Testis (tissue), 5 donors: ENCODE measurements around the gene NOS1AP. TPM values are rescaled to one million over a fixed set of nuclear protein-coding genes. Genes with fewer than 3 reads are reported as not detected.

Experiments used
- DNase-seq: peaks from one replicate; pipeline ENCODE4 v3.0.0-alpha.2; 2019
- H3K27ac ChIP-seq, 2 donors: fragments of 200-600 bp; sonication (generic); one replicate each; pipeline ENCODE4 v1.5.1; 2019
- H3K27me3 ChIP-seq: fragments of 200-600 bp; sonication (generic); one replicate; pipeline ENCODE4 v1.5.1; 2019
- H3K36me3 ChIP-seq: fragments of 200-600 bp; sonication (generic); one replicate; pipeline ENCODE4 v1.5.1; 2017; ENCODE audit warnings: low read depth; ENCODE audit errors: missing control alignments
- H3K4me1 ChIP-seq: fragments of 200-600 bp; sonication (generic); one replicate; pipeline ENCODE4 v1.5.1; 2019
- H3K4me3 ChIP-seq, 2 donors: fragments of 200-600 bp; sonication (generic); one replicate each; pipeline ENCODE4 v1.5.1; 2017 to 2019
- H3K9me3 ChIP-seq: fragments of 200-600 bp; sonication (generic); one replicate; pipeline ENCODE4 v1.5.1; 2017
- POLR2A ChIP-seq: fragments of 450-650 bp; IDR thresholded peaks from one replicate; pipeline ENCODE4 v1.6.1; 2017; ENCODE audit warnings: antibody characterized with exemption, mild to moderate bottlenecking, moderate library complexity
- WGBS, 2 donors: methylation state at CpG; one replicate each; pipeline ENCODE4 v1.1.5; 2018; 5-methylcytosine and 5-hydroxymethylcytosine counted together
- intact Hi-C: fragments of 100-400 bp; cut with DNase I; formaldehyde crosslinking; loops from one replicate; pipeline ENCODE4 v1.15.1; 2023; ENCODE audit warnings: low total_unique reads
- long read RNA-seq, 2 donors: transcript quantifications; one replicate each; lab custom pipeline, GENCODE V29; 2026
- polyA plus RNA-seq: library from polyadenylated mRNA; stranded (reverse); fragments of 350-450 nt; fragmentation: Illumina TruSeq; extraction: RNeasy Lipid Tissue Mini Kit (QIAGEN cat#74804); gene quantifications from one replicate; pipeline ENCODE4 v1.2.3, GENCODE V29; 2014; ENCODE audit warnings: low read depth, low replicate concordance; ENCODE audit not compliant: insufficient read depth
- total RNA-seq, 2 donors: library from RNA; depleted of rRNA; stranded (reverse); fragments of >200 nt; gene quantifications; one replicate each; pipeline ENCODE4 v1.2.3, GENCODE V29; 2016
- TF ChIP-seq, protein P1 (sequence below), 3 experiments: fragments of 450-650 bp in 2 of 3; fragments of 200-600 bp in 1 of 3; sonication (generic) in 1 of 3; IDR thresholded peaks; one replicate each; pipeline ENCODE4 v1.5.1; 2016 to 2019; ENCODE audit warnings: antibody characterized with exemption in 3 of 3, mild to moderate bottlenecking in 2 of 3, moderate library complexity in 1 of 3

NOS1AP gene
- total RNA-seq (1 to 10 TPM; 4.1 to 5.1 TPM), polyA plus RNA-seq (2.1 TPM)
- long read RNA-seq, donor 1: 0 reads
- long read RNA-seq, donor 2: 0 reads

DNA sequence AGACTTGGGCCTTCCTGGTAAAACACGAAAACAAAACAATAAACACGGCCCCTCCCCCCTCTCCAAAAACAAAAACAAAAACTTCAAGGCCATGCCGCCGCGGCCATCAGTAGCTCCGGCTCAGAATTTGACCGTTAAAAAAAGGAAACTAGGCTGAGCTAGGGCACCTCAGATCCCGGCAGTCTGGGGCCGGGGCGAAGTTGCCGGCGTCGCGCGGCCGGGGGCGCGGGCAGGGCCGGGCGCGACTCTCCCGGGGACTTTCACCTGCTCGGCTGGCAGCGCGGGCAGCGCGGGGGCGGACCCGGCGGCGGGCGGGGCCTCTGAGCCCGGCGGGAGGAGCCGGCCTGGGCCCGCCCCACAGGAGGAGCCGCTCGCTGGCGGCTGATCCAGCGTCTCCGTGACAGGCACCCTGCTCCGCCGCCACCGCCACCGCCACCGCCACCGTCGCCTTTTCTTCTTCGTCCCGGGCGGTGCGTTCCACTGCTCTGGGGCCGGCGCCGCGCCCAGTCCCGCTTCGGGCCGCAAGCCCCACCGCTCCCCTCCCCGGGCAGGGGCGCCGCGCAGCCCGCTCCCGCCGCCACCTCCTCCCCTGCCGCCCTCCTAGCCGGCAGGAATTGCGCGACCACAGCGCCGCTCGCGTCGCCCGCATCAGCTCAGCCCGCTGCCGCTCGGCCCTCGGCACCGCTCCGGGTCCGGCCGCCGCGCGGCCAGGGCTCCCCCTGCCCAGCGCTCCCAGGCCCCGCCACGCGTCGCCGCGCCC, at the start of gene NOS1AP:
Gene NOS1AP (plus strand): TSS at position 358 of the 760 bp plus-strand sequence. CDS start 487 bp downstream, outside the sequence.
- no peaks in the 10 kb centered on the region for H3K9me3 ChIP-seq
- no peaks in the 10 kb centered on the region for H3K36me3 ChIP-seq
- intact Hi-C loops: no loop called here
- peak within 1 kb of the TSS; percentile 64 to 76 for H3K4me3 ChIP-seq
- no peaks in the 10 kb centered on the region for H3K27me3 ChIP-seq
- TF ChIP-seq POLR2A: no peak
- TF ChIP-seq, protein P1, sequence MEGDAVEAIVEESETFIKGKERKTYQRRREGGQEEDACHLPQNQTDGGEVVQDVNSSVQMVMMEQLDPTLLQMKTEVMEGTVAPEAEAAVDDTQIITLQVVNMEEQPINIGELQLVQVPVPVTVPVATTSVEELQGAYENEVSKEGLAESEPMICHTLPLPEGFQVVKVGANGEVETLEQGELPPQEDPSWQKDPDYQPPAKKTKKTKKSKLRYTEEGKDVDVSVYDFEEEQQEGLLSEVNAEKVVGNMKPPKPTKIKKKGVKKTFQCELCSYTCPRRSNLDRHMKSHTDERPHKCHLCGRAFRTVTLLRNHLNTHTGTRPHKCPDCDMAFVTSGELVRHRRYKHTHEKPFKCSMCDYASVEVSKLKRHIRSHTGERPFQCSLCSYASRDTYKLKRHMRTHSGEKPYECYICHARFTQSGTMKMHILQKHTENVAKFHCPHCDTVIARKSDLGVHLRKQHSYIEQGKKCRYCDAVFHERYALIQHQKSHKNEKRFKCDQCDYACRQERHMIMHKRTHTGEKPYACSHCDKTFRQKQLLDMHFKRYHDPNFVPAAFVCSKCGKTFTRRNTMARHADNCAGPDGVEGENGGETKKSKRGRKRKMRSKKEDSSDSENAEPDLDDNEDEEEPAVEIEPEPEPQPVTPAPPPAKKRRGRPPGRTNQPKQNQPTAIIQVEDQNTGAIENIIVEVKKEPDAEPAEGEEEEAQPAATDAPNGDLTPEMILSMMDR (IDR thresholded peaks at IDR 0.05): no peak
- peak within 1 kb of the TSS in 1 of 2 donors; percentile 53 for H3K27ac ChIP-seq
- DNase-seq: peak; percentile 86
- 0 to 1% methylated on average over 9 to 55 of the region's 95 CpGs for WGBS, 2 donors
- peaks cover 5% of the 10 kb centered on the region for H3K4me1 ChIP-seq

DNA sequence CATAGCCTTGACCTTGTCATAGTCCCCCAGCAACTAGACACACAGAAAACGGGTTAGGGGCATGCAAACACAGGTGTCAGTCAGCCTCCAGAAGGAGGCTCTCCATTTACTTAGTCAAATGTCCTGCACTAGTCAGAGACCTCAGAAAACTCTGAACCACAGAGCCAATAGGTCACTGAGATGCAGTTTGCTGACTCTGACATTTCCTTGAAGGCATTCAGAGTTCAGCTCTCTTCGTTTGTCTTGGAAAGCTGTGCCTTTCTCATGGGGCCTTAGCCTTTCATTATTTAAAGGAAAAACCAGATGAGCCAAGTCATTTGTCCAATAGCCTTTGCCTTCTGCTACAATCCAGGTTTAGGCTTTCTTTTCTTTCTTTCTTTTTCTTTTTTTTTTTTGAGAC, 49.3 kb upstream of the NOS1AP start:
- DNase-seq: no peak
- Histone ChIP-seq H3K36me3 (no peaks in the 10 kb centered on the region), H3K4me3 (no peak overlapping the region), H3K9me3 (no peaks in the 10 kb centered on the region), H3K27ac (peak overlapping the region in 1 of 2 donors; percentile 45), H3K4me1 (peaks cover 53% of the 10 kb centered on the region), H3K27me3 (no peaks in the 10 kb centered on the region)
- intact Hi-C loops: loop anchor here (10.0 kb wide), 1 partner anchor 155 kb away; no protein-coding TSS in a partner anchor
- TF ChIP-seq, protein P1 (IDR thresholded peaks at IDR 0.05): no peak
- TF ChIP-seq POLR2A: no peak
- WGBS, 2 donors: 23 to 31% methylated on average over 2 of the region's 2 CpGs

DNA sequence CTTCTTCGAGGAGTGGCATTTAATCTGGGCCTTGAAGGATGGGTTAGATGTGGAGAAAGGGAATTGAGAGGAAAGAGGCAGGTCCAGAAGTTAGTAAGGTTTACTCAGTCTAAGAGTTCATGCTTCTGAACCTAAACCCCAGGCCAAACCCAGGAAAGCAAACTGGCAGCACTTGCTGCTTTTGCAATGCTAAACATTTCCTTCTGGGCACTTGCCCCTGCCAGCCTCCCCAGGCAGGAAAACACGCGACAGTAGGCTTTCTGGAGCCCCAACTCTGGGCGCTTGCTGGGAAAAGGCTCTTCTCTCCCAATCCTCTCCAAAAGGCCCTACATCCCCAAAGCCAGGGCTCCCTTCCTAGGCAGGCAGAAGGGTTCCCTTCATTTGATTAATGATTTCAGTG, 48.4 kb upstream of the NOS1AP start:
- Histone ChIP-seq H3K27me3 (no peaks in the 10 kb centered on the region), H3K4me1 (peaks cover 43% of the 10 kb centered on the region), H3K27ac (peak overlapping the region in 1 of 2 donors; percentile 28), H3K4me3 (no peak overlapping the region), H3K36me3 (no peaks in the 10 kb centered on the region), H3K9me3 (no peaks in the 10 kb centered on the region)
- TF ChIP-seq, protein P1 (IDR thresholded peaks at IDR 0.05): no peak
- TF ChIP-seq POLR2A: no peak
- DNase-seq: no peak
- intact Hi-C loops: loop anchor here (10.0 kb wide), 1 partner anchor 156 kb away; no protein-coding TSS in a partner anchor
- WGBS, 2 donors: 74 to 85% methylated on average over 4 of the region's 4 CpGs

DNA sequence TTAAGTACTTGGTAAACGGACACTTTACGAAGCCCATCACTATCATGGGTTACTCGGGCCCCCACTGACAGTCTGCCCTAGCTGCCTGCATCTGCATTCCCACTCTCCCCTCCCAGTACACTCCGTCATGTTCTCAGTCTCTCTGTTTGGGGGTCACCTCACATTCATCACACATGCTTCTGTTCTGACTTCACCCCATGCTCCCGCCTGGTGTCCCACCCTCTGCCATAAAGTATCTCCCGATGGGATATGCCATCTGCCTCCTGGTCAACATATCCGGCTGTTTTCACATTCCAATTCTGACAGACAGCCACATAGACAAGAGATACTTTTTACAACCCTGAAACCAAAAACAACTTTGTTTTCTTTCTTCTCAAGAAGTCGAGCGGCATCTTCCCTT, 46.9 kb upstream of the NOS1AP start:
- no peak for DNase-seq
- Histone ChIP-seq H3K36me3 (no peaks in the 10 kb centered on the region), H3K4me1 (peaks cover 42% of the 10 kb centered on the region), H3K4me3 (peak overlapping the region; percentile 57 to 65), H3K27ac (peak overlapping the region; percentile 18 to 55), H3K27me3 (no peaks in the 10 kb centered on the region), H3K9me3 (no peaks in the 10 kb centered on the region)
- WGBS, 2 donors: 41 to 46% methylated on average over 9 of the region's 9 CpGs
- intact Hi-C loops: loop anchor here (10.0 kb wide), 1 partner anchor 158 kb away; no protein-coding TSS in a partner anchor
- TF ChIP-seq, protein P1 (IDR thresholded peaks at IDR 0.05): no peak
- no peak for TF ChIP-seq POLR2A
